PFSK-1 (cell line): ENCODE data around the gene SUSD2.

ENCODE experiments used
- POLR2AphosphoS5 ChIP-seq: IDR thresholded peaks from 2 replicates; pipeline ENCODE4 v1.6.1; 2012; ENCODE audit warnings: low read depth, mild to moderate bottlenecking, control low read depth, low read length, moderate library complexity
- REST ChIP-seq, 2 experiments: IDR thresholded peaks; 2 replicates each; pipeline versions ENCODE4 v1.6.1 to v1.8.0; 2011 to 2012; ENCODE audit warnings: low read depth in 2 of 2, low read length in 2 of 2, control low read depth in 1 of 2, inconsistent platforms in 1 of 2, mild to moderate bottlenecking in 1 of 2, moderate library complexity in 1 of 2; ENCODE audit not compliant: insufficient read depth in 1 of 2
- SIN3A ChIP-seq: IDR thresholded peaks from 2 replicates; pipeline ENCODE4 v1.6.1; 2012; ENCODE audit warnings: mild to moderate bottlenecking, low read length, moderate library complexity, borderline replicate concordance; ENCODE audit not compliant: insufficient read depth
- TAF1 ChIP-seq: IDR thresholded peaks from 2 replicates; pipeline ENCODE4 v1.6.1; 2012; ENCODE audit warnings: low read length, control low read depth, borderline replicate concordance; ENCODE audit not compliant: insufficient read depth

GRCh38 chr22:24225951-24226350, 44.7 kb downstream of the SUSD2 start:
- no peak for TF ChIP-seq POLR2AphosphoS5
- TF ChIP-seq TAF1 = no peak
- no peak for TF ChIP-seq REST (IDR thresholded peaks at IDR 0.05; ENCODE audit: insufficient read depth in 1 of 2, low read depth in 2 of 2, low read length in 2 of 2)
- no peak for TF ChIP-seq SIN3A
